ENCODE results near the gene ARMH2.

DNA sequence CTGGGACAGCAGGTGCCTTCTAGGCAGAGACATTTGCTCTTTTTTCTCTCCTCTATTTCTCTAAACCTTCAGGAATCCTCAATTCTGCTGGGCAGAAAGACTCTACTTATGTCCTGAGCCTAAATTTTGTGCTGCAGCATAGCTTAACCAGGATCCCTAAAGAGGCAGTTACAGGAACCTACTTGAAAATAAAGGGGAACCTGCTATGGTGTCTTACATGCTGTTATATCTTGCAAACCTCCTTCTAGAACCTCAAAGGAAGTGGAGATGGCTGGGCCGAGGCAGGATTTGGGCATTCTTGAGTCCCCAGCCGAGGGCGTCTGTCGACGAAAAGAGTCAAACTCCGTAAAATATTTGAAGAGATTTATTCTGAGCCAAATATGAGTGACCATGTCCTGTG lies 41.1 kb downstream of the ARMH2 start:
- TF ChIP-seq CTCF (conservative IDR thresholded peaks at IDR 0.05; ENCODE audit: low read depth in 2 of 2): no peak
- TF ChIP-seq POLR2AphosphoS5 (IDR thresholded peaks at IDR 0.05; ENCODE audit: low read depth): no peak
- no peak for TF ChIP-seq EZH2 (IDR thresholded peaks at IDR 0.05; ENCODE audit: low read depth, unreplicated experiment)
- TF ChIP-seq, protein P1, sequence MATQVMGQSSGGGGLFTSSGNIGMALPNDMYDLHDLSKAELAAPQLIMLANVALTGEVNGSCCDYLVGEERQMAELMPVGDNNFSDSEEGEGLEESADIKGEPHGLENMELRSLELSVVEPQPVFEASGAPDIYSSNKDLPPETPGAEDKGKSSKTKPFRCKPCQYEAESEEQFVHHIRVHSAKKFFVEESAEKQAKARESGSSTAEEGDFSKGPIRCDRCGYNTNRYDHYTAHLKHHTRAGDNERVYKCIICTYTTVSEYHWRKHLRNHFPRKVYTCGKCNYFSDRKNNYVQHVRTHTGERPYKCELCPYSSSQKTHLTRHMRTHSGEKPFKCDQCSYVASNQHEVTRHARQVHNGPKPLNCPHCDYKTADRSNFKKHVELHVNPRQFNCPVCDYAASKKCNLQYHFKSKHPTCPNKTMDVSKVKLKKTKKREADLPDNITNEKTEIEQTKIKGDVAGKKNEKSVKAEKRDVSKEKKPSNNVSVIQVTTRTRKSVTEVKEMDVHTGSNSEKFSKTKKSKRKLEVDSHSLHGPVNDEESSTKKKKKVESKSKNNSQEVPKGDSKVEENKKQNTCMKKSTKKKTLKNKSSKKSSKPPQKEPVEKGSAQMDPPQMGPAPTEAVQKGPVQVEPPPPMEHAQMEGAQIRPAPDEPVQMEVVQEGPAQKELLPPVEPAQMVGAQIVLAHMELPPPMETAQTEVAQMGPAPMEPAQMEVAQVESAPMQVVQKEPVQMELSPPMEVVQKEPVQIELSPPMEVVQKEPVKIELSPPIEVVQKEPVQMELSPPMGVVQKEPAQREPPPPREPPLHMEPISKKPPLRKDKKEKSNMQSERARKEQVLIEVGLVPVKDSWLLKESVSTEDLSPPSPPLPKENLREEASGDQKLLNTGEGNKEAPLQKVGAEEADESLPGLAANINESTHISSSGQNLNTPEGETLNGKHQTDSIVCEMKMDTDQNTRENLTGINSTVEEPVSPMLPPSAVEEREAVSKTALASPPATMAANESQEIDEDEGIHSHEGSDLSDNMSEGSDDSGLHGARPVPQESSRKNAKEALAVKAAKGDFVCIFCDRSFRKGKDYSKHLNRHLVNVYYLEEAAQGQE (IDR thresholded peaks at IDR 0.05; ENCODE audit: unreplicated experiment): no peak
- TF ChIP-seq EZH2phosphoT487 (IDR thresholded peaks at IDR 0.05; ENCODE audit: unreplicated experiment): no peak
- no peak for TF ChIP-seq CREB1 (CRISPR knock-in tag; IDR thresholded peaks at IDR 0.05; ENCODE audit: low read depth)
- no peak for TF ChIP-seq JUNB (IDR thresholded peaks at IDR 0.05; ENCODE audit: unreplicated experiment)
- no peak for TF ChIP-seq ZNF331 (CRISPR knock-in tag; IDR thresholded peaks at IDR 0.05; ENCODE audit: low read depth)
- TF ChIP-seq, protein P2, sequence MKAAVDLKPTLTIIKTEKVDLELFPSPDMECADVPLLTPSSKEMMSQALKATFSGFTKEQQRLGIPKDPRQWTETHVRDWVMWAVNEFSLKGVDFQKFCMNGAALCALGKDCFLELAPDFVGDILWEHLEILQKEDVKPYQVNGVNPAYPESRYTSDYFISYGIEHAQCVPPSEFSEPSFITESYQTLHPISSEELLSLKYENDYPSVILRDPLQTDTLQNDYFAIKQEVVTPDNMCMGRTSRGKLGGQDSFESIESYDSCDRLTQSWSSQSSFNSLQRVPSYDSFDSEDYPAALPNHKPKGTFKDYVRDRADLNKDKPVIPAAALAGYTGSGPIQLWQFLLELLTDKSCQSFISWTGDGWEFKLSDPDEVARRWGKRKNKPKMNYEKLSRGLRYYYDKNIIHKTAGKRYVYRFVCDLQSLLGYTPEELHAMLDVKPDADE (IDR thresholded peaks at IDR 0.05): no peak
- TF ChIP-seq NANOG (IDR thresholded peaks at IDR 0.05; ENCODE audit: borderline replicate concordance): no peak
- TF ChIP-seq STAT1 (IDR thresholded peaks at IDR 0.05; ENCODE audit: unreplicated experiment): no peak
- no peak for TF ChIP-seq ZNF462 (CRISPR knock-in tag; IDR thresholded peaks at IDR 0.05)

All from GM23338 (cell line).